ENCODE results near the gene GDPD3. TPM values are rescaled to one million over a fixed set of nuclear protein-coding genes. Genes with fewer than 3 reads are reported as not detected.

GDPD3 gene
- total RNA-seq, 2 experiments from 2014 or later = 4.5 to 5.7 TPM

GRCh38 chr16:30082545-30083090 is 30.7 kb downstream of the GDPD3 start:
- no peak overlapping the region for H3K4me3 Mint-ChIP-seq
- ChIA-PET CTCF (interaction anchor here (7.0 kb wide), 1 partner anchor 8 kb away, joined by 60 read pairs; the partner anchor contains the start of gene TBX6), POLR2A (interaction anchor here (0.6 to 7.4 kb wide), 2 partner anchors 7 to 10 kb away, joined by 4 to 70 read pairs; partner anchors contain the start of genes TBX6 and YPEL3)
- TF ChIP-seq CTCF (IDR thresholded peaks at IDR 0.05) = no peak
- intact Hi-C loops (cut with micrococcal nuclease) = no loop called here
- no peak for ATAC-seq
- no peaks in the 10 kb centered on the region for H3K27me3 Mint-ChIP-seq
- no peak for DNase-seq
- H3K9me3 Mint-ChIP-seq = no peaks in the 10 kb centered on the region
- H3K27ac Mint-ChIP-seq = no peak overlapping the region
- H3K4me1 Mint-ChIP-seq (ENCODE audit: low read depth) = peaks cover 19% of the 10 kb centered on the region
- H3K36me3 Mint-ChIP-seq (ENCODE audit: low read depth) = peaks cover 48% of the 10 kb centered on the region

GRCh38 chr16:30079480-30079879 is 33.9 kb downstream of the GDPD3 start:
- peaks cover 58% of the 10 kb centered on the region for H3K36me3 Mint-ChIP-seq (ENCODE audit: low read depth)
- intact Hi-C loops (cut with micrococcal nuclease) = no loop called here
- no peak overlapping the region for H3K27ac Mint-ChIP-seq
- TF ChIP-seq CTCF (IDR thresholded peaks at IDR 0.05) = no peak
- CTCF ChIA-PET = interaction anchor here (1.9 to 7.0 kb wide), 2 partner anchors 11 to 12 kb away, joined by 5 to 60 read pairs; partner anchors contain the start of gene TBX6
- DNase-seq (no peak), ATAC-seq (no peak)
- no peaks in the 10 kb centered on the region for H3K27me3 Mint-ChIP-seq
- no peaks in the 10 kb centered on the region for H3K9me3 Mint-ChIP-seq
- H3K4me3 Mint-ChIP-seq = no peak overlapping the region
- peaks cover 34% of the 10 kb centered on the region for H3K4me1 Mint-ChIP-seq (ENCODE audit: low read depth)
- POLR2A ChIA-PET = interaction anchor here (0.6 to 8.5 kb wide), 5 partner anchors 13 to 285 kb away, joined by 3 to 83 read pairs (median 4); partner anchors contain the start of genes ALDOA, TBX6 and YPEL3

GRCh38 chr16:30078744-30079143 is 34.6 kb downstream of the GDPD3 start:
- POLR2A ChIA-PET = interaction anchor here (7.4 to 8.5 kb wide), 2 partner anchors 13 to 14 kb away, joined by 70 to 83 read pairs; partner anchors contain the start of genes ALDOA, TBX6 and YPEL3
- H3K4me1 Mint-ChIP-seq (ENCODE audit: low read depth) = peaks cover 34% of the 10 kb centered on the region
- peaks cover 61% of the 10 kb centered on the region for H3K36me3 Mint-ChIP-seq (ENCODE audit: low read depth)
- no peak overlapping the region for H3K27ac Mint-ChIP-seq
- TF ChIP-seq CTCF (IDR thresholded peaks at IDR 0.05) = no peak
- intact Hi-C loops (cut with micrococcal nuclease) = no loop called here
- H3K4me3 Mint-ChIP-seq = no peak overlapping the region
- no peaks in the 10 kb centered on the region for H3K27me3 Mint-ChIP-seq
- CTCF ChIA-PET = interaction anchor here (0.9 to 7.0 kb wide), 4 partner anchors 12 to 47 kb away, joined by 3 to 60 read pairs (median 3); partner anchors contain the start of gene TBX6
- DNase-seq (no peak), ATAC-seq (no peak)
- no peaks in the 10 kb centered on the region for H3K9me3 Mint-ChIP-seq

DNA sequence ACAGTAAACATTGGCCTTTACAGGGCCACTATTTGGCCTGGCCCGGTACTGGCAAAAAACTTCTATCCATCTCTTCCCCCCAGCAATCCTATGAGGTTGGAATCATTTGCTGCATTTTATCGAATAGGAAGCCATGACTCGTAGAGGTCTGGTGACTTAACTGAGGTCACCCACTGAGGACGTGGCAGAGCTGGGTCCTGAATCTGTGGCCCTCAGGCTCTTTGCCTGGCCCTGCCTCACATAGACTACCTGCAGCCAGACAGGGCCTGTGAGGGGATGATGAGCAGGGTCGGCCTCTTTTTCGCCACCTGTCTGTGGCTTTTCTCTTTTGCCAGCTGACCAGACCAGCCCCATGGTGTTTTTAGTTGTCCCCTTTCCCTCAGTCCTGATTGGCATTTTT is 35.7 kb downstream of the GDPD3 start:
- intact Hi-C loops (cut with micrococcal nuclease) = no loop called here
- no peak for DNase-seq
- Mint-ChIP-seq H3K4me1 (ENCODE audit: low read depth) (peaks cover 34% of the 10 kb centered on the region), H3K9me3 (no peaks in the 10 kb centered on the region), H3K27ac (peak overlapping the region; percentile 85), H3K36me3 (ENCODE audit: low read depth) (peaks cover 58% of the 10 kb centered on the region), H3K27me3 (no peaks in the 10 kb centered on the region), H3K4me3 (peak overlapping the region; percentile 92)
- no peak for ATAC-seq
- TF ChIP-seq CTCF (IDR thresholded peaks at IDR 0.05) = no peak
- ChIA-PET POLR2A (interaction anchor here (0.8 to 8.5 kb wide), 4 partner anchors 8 to 15 kb away, joined by 3 to 83 read pairs (median 36); partner anchors contain the start of genes ALDOA, TBX6 and YPEL3), CTCF (interaction anchor here (0.9 to 7.0 kb wide), 4 partner anchors 13 to 46 kb away, joined by 3 to 60 read pairs (median 3); partner anchors contain the start of gene TBX6)

DNA sequence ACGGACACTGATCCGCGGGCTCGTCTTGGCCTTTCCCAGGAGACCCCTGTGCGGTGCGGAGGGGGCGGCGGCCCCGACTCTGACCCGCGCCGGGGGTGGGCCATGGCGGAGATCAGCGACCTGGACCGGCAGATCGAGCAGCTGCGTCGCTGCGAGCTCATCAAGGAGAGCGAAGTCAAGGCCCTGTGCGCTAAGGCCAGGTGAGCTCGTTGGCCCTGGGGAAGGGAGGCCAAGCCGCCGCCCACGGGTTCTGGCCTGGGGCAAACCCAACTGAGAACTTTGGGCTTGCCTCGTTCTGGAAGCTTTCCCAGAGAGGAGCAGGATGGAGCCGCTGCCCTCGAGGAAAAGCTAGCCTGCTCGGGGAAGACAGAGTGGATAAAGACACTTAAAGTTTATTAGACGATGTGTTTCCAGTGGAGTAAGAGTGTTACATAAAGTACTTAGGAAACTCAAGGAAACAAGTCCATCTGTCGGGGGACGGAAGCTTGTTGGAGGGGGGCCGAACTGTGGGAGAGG is 37.0 kb downstream of the GDPD3 start:
- H3K4me3 Mint-ChIP-seq = peak overlapping the region; percentile 92
- ATAC-seq (peak; percentile 9), DNase-seq (no peak)
- H3K4me1 Mint-ChIP-seq (ENCODE audit: low read depth) = peaks cover 35% of the 10 kb centered on the region
- no peaks in the 10 kb centered on the region for H3K9me3 Mint-ChIP-seq
- peaks cover 59% of the 10 kb centered on the region for H3K36me3 Mint-ChIP-seq (ENCODE audit: low read depth)
- TF ChIP-seq CTCF (IDR thresholded peaks at IDR 0.05) = no peak
- intact Hi-C loops (cut with micrococcal nuclease) = no loop called here
- CTCF ChIA-PET = interaction anchor here (1.0 to 7.0 kb wide), 5 partner anchors 9 to 36 kb away, joined by 3 to 60 read pairs (median 4); partner anchors contain the start of gene TBX6
- POLR2A ChIA-PET = interaction anchor here (0.6 to 8.5 kb wide), 8 partner anchors 10 to 352 kb away, joined by 3 to 83 read pairs (median 4); partner anchors contain the start of genes ALDOA, CORO1A, TBX6 and YPEL3
- peak overlapping the region; percentile 85 for H3K27ac Mint-ChIP-seq
- H3K27me3 Mint-ChIP-seq = no peaks in the 10 kb centered on the region
